NCI-H1092 treated with DMSO at 0.1 percent for 48 hours (cell line): ENCODE measurements around the gene TRIM5.

Source experiments
- DNase-seq: peaks from one replicate; lab custom pipeline; 2025; lab: John Stamatoyannopoulos, UW

The TRIM5 gene

DNA sequence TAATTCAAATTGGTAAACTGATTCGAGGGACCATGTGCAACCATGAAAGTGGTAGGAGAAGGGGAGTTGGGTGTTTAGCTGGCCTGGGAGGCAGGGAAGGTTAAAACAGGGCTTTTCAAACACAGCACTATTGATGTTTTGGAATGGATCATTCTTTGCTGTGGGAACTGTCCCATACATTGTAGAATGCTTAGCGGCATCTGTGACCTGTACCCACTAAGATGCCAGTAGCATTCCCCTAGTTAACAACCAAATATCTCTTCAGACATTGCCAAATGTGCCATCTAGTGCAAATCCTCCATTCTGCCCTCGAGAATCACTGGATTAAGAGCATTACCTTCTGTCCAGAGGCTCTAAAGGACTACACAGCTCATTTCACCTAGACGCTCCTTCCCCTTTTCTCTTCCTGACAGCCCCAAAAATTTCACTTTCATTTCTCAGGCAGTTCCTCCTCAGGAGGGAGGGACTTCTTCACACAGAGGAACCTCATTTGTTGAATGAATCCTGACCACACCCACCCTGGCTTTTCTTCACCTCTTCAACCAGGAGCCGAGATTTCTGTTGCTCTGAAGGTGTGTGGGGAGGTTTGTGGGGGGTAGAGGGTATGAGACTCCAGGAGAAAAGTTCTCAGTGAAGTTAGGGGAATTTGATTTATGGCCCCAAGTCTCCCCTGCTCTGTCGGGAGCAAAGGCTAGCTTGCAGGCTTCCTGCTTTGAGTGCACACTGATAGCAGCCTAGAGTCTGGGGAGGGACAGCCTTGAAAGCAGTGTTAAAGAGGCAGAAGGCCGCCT, 60.2 kb downstream of the TRIM5 start, which contains the start of gene TRIM34:
TRIM34 (plus strand) TSS at position 513 of the 791 bp plus-strand sequence. CDS start 7,331 bp downstream, outside the sequence.
- no peak for DNase-seq

- DNase-seq, result no peak
Observed at GRCh38 chr11:5622802-5623201, 62.1 kb downstream of the TRIM5 start.

GRCh38 chr11:5621580-5621979, 63.3 kb downstream of the TRIM5 start:
- no peak for DNase-seq

- no peak for DNase-seq
Observed at GRCh38 chr11:5620651-5621521, 64.0 kb downstream of the TRIM5 start.

DNA sequence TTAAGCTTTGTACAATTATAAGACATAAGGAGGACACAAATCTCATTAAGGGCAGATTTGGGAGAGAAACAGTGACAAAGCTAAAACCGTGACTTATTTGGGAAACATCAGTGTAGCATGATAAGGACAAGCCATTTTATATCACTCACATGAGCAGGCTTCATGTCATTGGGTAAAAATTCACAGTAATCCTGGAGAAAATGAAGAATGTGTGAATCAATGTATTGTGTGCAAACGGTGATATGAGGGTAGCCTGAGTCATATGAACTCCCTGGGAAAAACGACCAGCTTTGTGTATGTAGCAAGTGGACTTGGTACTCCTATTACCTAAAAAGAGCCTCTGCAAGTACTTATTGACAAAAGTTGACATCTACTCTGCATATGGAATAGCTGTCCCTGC, 66.1 kb downstream of the TRIM5 start:
- DNase-seq, result no peak
